ENCODE measurements around the gene ZNHIT3. TPM values are rescaled to one million over a fixed set of nuclear protein-coding genes. Genes with fewer than 3 reads are reported as not detected.

Gene ZNHIT3
- total RNA-seq, 1 experiment from 2014 or later, result 33.9 TPM

DNA sequence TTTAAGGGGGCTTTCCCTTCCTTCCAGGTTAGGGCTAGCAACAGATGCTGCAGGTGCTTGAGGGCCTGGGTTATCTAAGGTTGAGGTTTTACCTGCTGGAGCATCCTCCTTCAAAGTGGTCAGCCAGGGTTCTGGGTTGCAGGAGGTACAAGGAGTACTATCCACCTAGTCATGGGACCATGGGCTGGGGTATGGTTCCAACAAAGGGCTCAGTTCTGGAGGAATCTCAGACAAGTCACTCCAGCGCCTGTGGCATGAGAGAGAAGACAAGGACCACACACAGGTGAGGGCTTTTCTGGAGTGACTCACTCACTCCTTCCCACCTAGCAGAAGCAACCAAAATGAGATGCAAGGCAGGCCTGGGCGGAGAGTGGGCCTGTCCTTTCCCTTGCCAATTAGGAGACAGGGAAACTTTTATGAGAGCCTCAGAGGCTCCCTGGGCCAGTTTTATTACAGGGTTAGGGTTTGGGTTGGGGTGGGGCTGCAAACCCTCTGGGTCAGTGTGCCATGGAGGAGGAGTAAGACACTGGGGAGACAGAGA, 46.0 kb downstream of the ZNHIT3 start:
- Mint-ChIP-seq H3K27me3 (ENCODE audit: insufficient read depth, unreplicated experiment) (no peaks in the 10 kb centered on the region), H3K9me3 (ENCODE audit: unreplicated experiment) (no peaks in the 10 kb centered on the region), H3K4me3 (ENCODE audit: unreplicated experiment) (peak overlapping the region; percentile 54), H3K4me1 (ENCODE audit: insufficient read depth, unreplicated experiment) (peaks cover 13% of the 10 kb centered on the region), H3K27ac (ENCODE audit: low read depth, unreplicated experiment) (no peak overlapping the region), H3K36me3 (ENCODE audit: insufficient read depth, unreplicated experiment) (peaks cover 50% of the 10 kb centered on the region)
- TF ChIP-seq, protein P1, sequence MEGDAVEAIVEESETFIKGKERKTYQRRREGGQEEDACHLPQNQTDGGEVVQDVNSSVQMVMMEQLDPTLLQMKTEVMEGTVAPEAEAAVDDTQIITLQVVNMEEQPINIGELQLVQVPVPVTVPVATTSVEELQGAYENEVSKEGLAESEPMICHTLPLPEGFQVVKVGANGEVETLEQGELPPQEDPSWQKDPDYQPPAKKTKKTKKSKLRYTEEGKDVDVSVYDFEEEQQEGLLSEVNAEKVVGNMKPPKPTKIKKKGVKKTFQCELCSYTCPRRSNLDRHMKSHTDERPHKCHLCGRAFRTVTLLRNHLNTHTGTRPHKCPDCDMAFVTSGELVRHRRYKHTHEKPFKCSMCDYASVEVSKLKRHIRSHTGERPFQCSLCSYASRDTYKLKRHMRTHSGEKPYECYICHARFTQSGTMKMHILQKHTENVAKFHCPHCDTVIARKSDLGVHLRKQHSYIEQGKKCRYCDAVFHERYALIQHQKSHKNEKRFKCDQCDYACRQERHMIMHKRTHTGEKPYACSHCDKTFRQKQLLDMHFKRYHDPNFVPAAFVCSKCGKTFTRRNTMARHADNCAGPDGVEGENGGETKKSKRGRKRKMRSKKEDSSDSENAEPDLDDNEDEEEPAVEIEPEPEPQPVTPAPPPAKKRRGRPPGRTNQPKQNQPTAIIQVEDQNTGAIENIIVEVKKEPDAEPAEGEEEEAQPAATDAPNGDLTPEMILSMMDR (IDR thresholded peaks at IDR 0.05; ENCODE audit: unreplicated experiment), result no peak
- DNase-seq (ENCODE audit: unreplicated experiment), result no peak
- ChIA-PET CTCF (interaction anchor here (0.6 kb wide), 1 partner anchor 8 kb away, joined by 3 read pairs; no protein-coding TSS in a partner anchor), POLR2A (interaction anchor here (1.2 to 1.5 kb wide), 2 partner anchors 12 to 14 kb away, joined by 4 to 7 read pairs; no protein-coding TSS in a partner anchor)
- BruUV-seq (replicated peaks), result no TSS peak
- intact Hi-C loops (cut with micrococcal nuclease), result no loop called here

DNA sequence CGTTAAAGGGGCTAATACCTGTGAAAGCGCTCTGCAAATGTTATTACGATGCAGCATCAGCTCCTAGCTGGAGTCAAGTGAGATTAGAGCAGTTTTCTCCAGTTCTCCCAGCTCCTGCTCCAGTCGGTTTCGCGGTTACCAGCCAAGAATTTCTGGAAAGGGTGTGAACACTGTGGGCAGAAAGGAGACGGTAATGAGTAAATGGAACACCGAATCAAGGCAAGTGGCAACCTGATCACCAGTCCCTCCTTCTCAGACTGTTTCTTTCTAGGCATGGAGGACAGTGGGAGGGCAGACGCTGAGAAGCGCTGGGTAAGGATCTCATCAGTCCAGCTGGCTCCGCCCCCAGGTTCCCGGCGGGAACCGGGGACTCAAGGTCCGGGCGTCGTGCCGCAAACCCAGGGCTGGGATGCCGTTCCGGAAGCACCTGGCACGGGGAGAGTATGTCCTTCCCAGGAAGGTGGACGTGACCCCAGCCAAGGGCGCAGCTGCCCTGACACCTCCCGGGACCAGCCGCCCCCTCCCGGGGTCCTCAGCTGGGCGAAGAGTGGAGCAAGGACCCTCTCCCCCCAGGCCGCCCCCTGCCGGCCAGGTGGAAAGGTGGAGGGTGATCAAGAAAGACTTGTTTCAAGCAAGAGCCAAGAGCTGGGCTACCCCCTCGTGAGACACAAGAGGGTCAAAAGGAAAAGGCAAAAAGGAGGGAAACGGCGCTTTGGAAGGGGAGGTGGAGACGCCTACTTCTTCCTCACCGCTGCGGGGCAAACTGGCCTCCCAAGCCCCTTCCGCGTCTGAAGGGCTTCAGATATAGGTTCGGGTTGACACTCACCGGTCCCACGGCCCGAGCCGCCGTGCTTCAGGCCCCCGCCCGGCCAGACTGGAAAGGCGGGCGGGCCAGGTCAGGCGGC, 47.7 kb downstream of the ZNHIT3 start:
- CTCF ChIA-PET, result interaction anchor here (0.6 to 1.4 kb wide), 12 partner anchors 8 to 53 kb away, joined by 3 to 6 read pairs (median 3); no protein-coding TSS in a partner anchor

DNA sequence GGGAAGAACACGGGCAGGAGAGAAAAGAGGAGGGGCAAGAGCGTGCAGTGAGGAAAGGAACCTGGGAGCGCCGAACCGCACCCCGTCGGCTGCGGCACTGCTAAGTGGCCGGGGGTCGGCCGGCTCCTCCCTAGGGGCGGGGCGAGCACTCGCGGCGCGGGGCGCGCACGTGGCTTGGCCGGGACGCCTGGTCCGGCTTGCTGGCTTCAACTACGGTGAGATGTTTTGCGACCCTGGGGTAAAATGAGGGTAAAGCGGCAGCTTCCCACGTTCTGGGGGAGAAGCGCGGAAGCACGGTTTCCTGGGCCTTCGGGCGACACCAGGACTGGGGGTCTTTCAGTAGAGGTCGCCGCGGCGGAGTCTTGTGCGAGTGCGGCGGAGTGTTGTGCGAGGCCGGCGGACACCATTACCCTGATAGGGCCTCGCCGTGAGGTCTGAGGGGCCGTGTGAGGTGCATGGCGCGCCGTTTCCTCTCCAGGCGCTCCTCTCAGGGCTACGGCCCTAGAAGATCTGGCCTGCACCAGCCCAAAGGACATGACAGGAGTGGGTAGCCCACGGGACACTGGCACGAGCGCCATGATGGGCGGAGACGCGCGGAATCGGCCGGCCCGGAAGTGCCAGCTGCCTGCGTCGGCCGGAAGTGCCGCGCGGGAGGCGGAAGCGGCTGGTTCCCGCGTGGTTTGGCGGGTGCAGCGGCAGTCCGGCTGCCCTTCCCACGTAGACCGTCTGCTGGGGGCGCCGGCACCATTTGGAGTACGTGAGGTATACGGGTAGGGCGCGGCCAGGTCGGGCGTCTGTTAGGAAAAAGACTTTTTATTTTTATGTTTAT, 48.6 kb downstream of the ZNHIT3 start, which contains the start of the genes MYO19 and PIGW:
Gene MYO19, minus strand, starts transcription at position 29 of the 829 bp plus-strand sequence. CDS start 2,330 bp downstream, outside the sequence.
Gene PIGW, plus strand, starts transcription at position 148 of the 829 bp plus-strand sequence. CDS start 2,115 bp downstream, outside the sequence.
- Mint-ChIP-seq H3K27me3 (ENCODE audit: insufficient read depth, unreplicated experiment) (no peaks in the 10 kb centered on the region), H3K9me3 (ENCODE audit: unreplicated experiment) (no peaks in the 10 kb centered on the region), H3K4me3 (ENCODE audit: unreplicated experiment) (peak within 1 kb of the TSS; percentile 96), H3K4me1 (ENCODE audit: insufficient read depth, unreplicated experiment) (peaks cover 7% of the 10 kb centered on the region), H3K27ac (ENCODE audit: low read depth, unreplicated experiment) (peak within 1 kb of the TSS; percentile 99), H3K36me3 (ENCODE audit: insufficient read depth, unreplicated experiment) (peaks cover 64% of the 10 kb centered on the region)
- CTCF ChIA-PET, result interaction anchor here (0.6 to 1.2 kb wide), 6 partner anchors 8 to 68 kb away, joined by 3 to 6 read pairs (median 3); no protein-coding TSS in a partner anchor
- TF ChIP-seq, protein P1 (IDR thresholded peaks at IDR 0.05; ENCODE audit: unreplicated experiment), result no peak
- intact Hi-C loops (cut with micrococcal nuclease), result loop anchor here (1.0 kb wide), 1 partner anchor 9 kb away; the partner anchor contains the start of gene GGNBP2
- POLR2A ChIA-PET, result interaction anchor here (0.9 to 5.7 kb wide), 18 partner anchors 10 to 871 kb away, joined by 3 to 266 read pairs (median 6); partner anchors contain the start of genes ACACA, GGNBP2, MRM1 and TADA2A
- peak; percentile 93 for DNase-seq (ENCODE audit: unreplicated experiment)
- no TSS peak for BruUV-seq (replicated peaks)

More for the DNA sequence above, 47.7 kb downstream of the ZNHIT3 start:
- H3K27ac Mint-ChIP-seq (ENCODE audit: low read depth, unreplicated experiment), result peak overlapping the region; percentile 99
- peaks cover 11% of the 10 kb centered on the region for H3K4me1 Mint-ChIP-seq (ENCODE audit: insufficient read depth, unreplicated experiment)
- POLR2A ChIA-PET, result interaction anchor here (0.7 to 5.7 kb wide), 22 partner anchors 9 to 872 kb away, joined by 3 to 266 read pairs (median 4); partner anchors contain the start of genes ACACA, GGNBP2, MRM1 and TADA2A
- peaks cover 55% of the 10 kb centered on the region for H3K36me3 Mint-ChIP-seq (ENCODE audit: insufficient read depth, unreplicated experiment)
- intact Hi-C loops (cut with micrococcal nuclease), result loop anchor here (1.0 kb wide), 1 partner anchor 10 kb away; the partner anchor contains the start of gene GGNBP2
- no peaks in the 10 kb centered on the region for H3K27me3 Mint-ChIP-seq (ENCODE audit: insufficient read depth, unreplicated experiment)
- no TSS peak for BruUV-seq (replicated peaks)
- H3K9me3 Mint-ChIP-seq (ENCODE audit: unreplicated experiment), result no peaks in the 10 kb centered on the region
- peak overlapping the region; percentile 96 for H3K4me3 Mint-ChIP-seq (ENCODE audit: unreplicated experiment)
- TF ChIP-seq, protein P1 (IDR thresholded peaks at IDR 0.05; ENCODE audit: unreplicated experiment), result peak; percentile 56
- DNase-seq (ENCODE audit: unreplicated experiment), result peak; percentile 83
